A549 treated with AZD9567 at 1 μM for 4 hours (cell line): Measurements from ENCODE around the gene CS. TPM values are rescaled to one million over a fixed set of nuclear protein-coding genes. Genes with fewer than 3 reads are reported as not detected.

Experiments
- total RNA-seq: library from RNA; stranded (reverse); fragments of 200-300 nt; extraction: Qiagen RNA extraction; gene quantifications from 5 replicates; pipeline ENCODE4 v1.2.3, GENCODE V29; 2022; ENCODE audit not compliant: insufficient read depth

The CS gene
- total RNA-seq = 137 to 190 TPM (median 152 TPM) in 5 replicates

GRCh38 chr12:56299853-56300643, at the start of gene CS:
Gene CS (minus strand): TSS chr12:56300330. CDS start chr12:56300201, 129 bp downstream.

GRCh38 chr12:56338308-56339157, 38.4 kb upstream of the CS start, which contains the start of gene IL23A:
Gene IL23A (plus strand): TSS chr12:56338884. CDS start chr12:56339045, 161 bp downstream.

GRCh38 chr12:56333679-56334489, 33.8 kb upstream of the CS start, which contains the start of gene PAN2:
Gene PAN2 (minus strand): TSS chr12:56334000. CDS start chr12:56333094, 906 bp downstream.

GRCh38 chr12:56315622-56316473, 15.7 kb upstream of the CS start, which contains the start of gene CNPY2:
Gene CNPY2 (minus strand): TSS chr12:56315988. CDS start chr12:56315217, 771 bp downstream.

GRCh38 chr12:56266693-56267442, 33.3 kb downstream of the CS start, which contains the start of gene COQ10A:
Gene COQ10A (plus strand): TSS chr12:56266942. CDS start chr12:56267119, 177 bp downstream.

GRCh38 chr12:56258068-56258819, 41.9 kb downstream of the CS start, which contains the start of gene ANKRD52:
Gene ANKRD52 (minus strand): TSS chr12:56258384. CDS start chr12:56258269, 115 bp downstream.

GRCh38 chr12:56229916-56230431, 70.2 kb downstream of the CS start, which contains the start of gene SLC39A5:
Gene SLC39A5 (plus strand): TSS chr12:56230051. CDS start chr12:56231275, 1,224 bp downstream.

GRCh38 chr12:56224102-56224701, 75.9 kb downstream of the CS start, which contains the start of gene NABP2:
Gene NABP2 (plus strand): TSS chr12:56224342. CDS start chr12:56224857, 515 bp downstream.

GRCh38 chr12:56221757-56222530, 78.2 kb downstream of the CS start, which contains the start of gene RNF41:
Gene RNF41 (minus strand): TSS chr12:56221922. CDS start chr12:56214047, 7,875 bp downstream.

Other genes with a start within 250 kb of the CS start
- 0.93 to 5.5 TPM (median 1.8 TPM) in 5 replicates for gene ERBB3, start 220.2 kb downstream of the CS start, total RNA-seq
- 280 to 304 TPM (median 287 TPM) in 5 replicates for gene PA2G4, start 195.8 kb downstream of the CS start, total RNA-seq
- 3,768 to 6,003 TPM (median 5,882 TPM) in 5 replicates for gene RPL41, start 183.7 kb downstream of the CS start, total RNA-seq
- gene ZC3H10, start 182.1 kb downstream of the CS start, total RNA-seq = 2.7 to 3.5 TPM (median 3.0 TPM) in 5 replicates
- gene ESYT1, start 172.1 kb downstream of the CS start, total RNA-seq = 59.9 to 76.2 TPM (median 68.0 TPM) in 5 replicates
- 45.1 to 79.4 TPM (median 77.9 TPM) in 5 replicates for gene MYL6B, start 147.7 kb downstream of the CS start, total RNA-seq
- 2,096 to 2,356 TPM (median 2,204 TPM) in 5 replicates for gene MYL6, start 142.0 kb downstream of the CS start, total RNA-seq
- gene SMARCC2, start 110.8 kb downstream of the CS start, total RNA-seq = 27.9 to 36.9 TPM (median 34.1 TPM) in 5 replicates
- 22.1 to 27.6 TPM (median 26.5 TPM) in 5 replicates for gene RNF41, start 78.4 kb downstream of the CS start, total RNA-seq
- 41.7 to 59.8 TPM (median 56.8 TPM) in 5 replicates for gene NABP2, start 76.0 kb downstream of the CS start, total RNA-seq
- gene SLC39A5, start 70.3 kb downstream of the CS start, total RNA-seq = 0.09 to 0.13 TPM in 2 of 5 replicates, not detected in the others
- gene ANKRD52, start 41.9 kb downstream of the CS start, total RNA-seq = 35.1 to 49.3 TPM (median 47.5 TPM) in 5 replicates
- gene COQ10A, start 33.4 kb downstream of the CS start, total RNA-seq = 12.7 to 20.1 TPM (median 19.6 TPM) in 5 replicates
- 98.2 to 156 TPM (median 149 TPM) in 5 replicates for gene CNPY2, start 15.7 kb upstream of the CS start, total RNA-seq
- gene PAN2, start 33.7 kb upstream of the CS start, total RNA-seq = 9.8 to 17.7 TPM (median 14.8 TPM) in 5 replicates
- 0.40 to 0.78 TPM (median 0.54 TPM) in 4 of 5 replicates, not detected in the other for gene IL23A, start 38.6 kb upstream of the CS start, total RNA-seq
- gene STAT2, start 59.8 kb upstream of the CS start, total RNA-seq = 12.5 to 16.9 TPM (median 14.6 TPM) in 5 replicates
- gene APOF, start 62.5 kb upstream of the CS start, total RNA-seq = not detected in 5 replicates
- 36.0 to 39.8 TPM (median 37.4 TPM) in 5 replicates for gene TIMELESS, start 149.1 kb upstream of the CS start, total RNA-seq
- 0.09 to 0.23 TPM in 2 of 5 replicates, not detected in the others for gene MIP, start 154.3 kb upstream of the CS start, total RNA-seq
- gene SPRYD4, start 168.2 kb upstream of the CS start, total RNA-seq = 1.4 to 1.8 TPM (median 1.7 TPM) in 5 replicates
- 0.14 to 0.33 TPM (median 0.15 TPM) in 3 of 5 replicates, not detected in the others for gene GLS2, start 187.8 kb upstream of the CS start, total RNA-seq
- 8.0 to 12.1 TPM (median 8.8 TPM) in 5 replicates for gene RBMS2, start 221.5 kb upstream of the CS start, total RNA-seq